Measurements from ENCODE around the gene MARK2.

DNA sequence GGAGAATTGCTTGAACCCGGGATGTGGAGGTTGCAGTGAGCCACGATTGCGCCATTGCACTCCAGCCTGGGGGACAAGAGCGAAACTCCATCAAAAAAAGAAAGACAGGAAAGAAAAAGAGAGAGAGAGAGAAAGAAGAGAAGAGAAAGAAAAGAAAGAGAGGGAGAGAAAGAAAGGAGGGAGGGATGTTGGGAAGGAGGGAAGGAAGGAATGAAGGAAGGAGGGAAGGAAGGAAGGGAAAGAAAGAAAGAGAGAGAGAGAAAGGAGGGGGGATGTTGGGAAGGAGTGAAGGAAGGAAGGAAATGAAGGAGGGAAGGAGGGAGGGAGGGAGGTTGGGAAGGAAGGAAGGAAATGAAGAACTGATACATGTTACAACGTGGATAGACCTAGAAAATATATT is 38.0 kb upstream of the MARK2 start:
- TF ChIP-seq ZNF274 (IDR thresholded peaks at IDR 0.05; ENCODE audit: low read depth, low read length): no peak
- TF ChIP-seq YY1 (IDR thresholded peaks at IDR 0.05; ENCODE audit: insufficient read depth, insufficient read length): no peak
- no peak for TF ChIP-seq SUZ12 (IDR thresholded peaks at IDR 0.05; ENCODE audit: extremely low read depth, insufficient read depth, insufficient read length)

All from NT2/D1 (cell line).